ENCODE results near the gene USH1G.

Gene USH1G

DNA sequence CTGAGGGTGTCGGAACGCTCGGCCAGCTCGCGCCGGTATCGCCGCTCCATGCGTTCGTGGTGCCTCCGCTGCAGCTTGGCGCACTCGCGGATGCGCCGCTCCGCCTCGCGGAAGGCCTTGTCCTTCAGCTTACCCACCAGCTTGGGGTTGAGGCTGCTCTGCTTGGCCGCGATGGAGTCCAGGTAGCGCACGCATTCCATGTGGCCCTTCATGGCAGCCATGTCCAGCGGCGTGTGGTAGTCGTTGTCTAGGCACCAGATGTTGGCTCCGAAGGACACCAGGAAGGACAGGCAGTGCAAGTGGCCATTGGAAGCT lies 2.8 kb downstream of the USH1G start:
- Histone ChIP-seq H3K27ac (ENCODE audit: low read depth, low read length, poor library complexity, severe bottlenecking) (no peak overlapping the region), H3K4me3 (ENCODE audit: low read depth, low read length, poor library complexity, severe bottlenecking) (no peak overlapping the region), H3F3A (ENCODE audit: insufficient read depth, low read length) (no peaks in the 10 kb centered on the region), H3K27me3 (ENCODE audit: insufficient read depth, low read length) (peaks cover 7% of the 10 kb centered on the region; the same call in 1 of the 2 replicates), H3K4me1 (ENCODE audit: insufficient read depth, low read length, severe bottlenecking) (peaks cover 4% of the 10 kb centered on the region), H3K36me3 (ENCODE audit: insufficient read depth, low read length) (no peaks in the 10 kb centered on the region), H3K9ac (ENCODE audit: low read length) (no peak overlapping the region), H3K9me3 (ENCODE audit: low read length) (no peaks in the 10 kb centered on the region), H3K79me2 (ENCODE audit: insufficient read depth, low read length) (no peaks in the 10 kb centered on the region), H3K9me2 (ENCODE audit: low read depth, low read length) (no peaks in the 10 kb centered on the region), H4K20me1 (ENCODE audit: insufficient read depth, low read length) (no peaks in the 10 kb centered on the region), H3K4me2 (ENCODE audit: low read length) (no peak overlapping the region), H2AFZ (ENCODE audit: low read length) (no peak overlapping the region)
- TF ChIP-seq, protein P1, sequence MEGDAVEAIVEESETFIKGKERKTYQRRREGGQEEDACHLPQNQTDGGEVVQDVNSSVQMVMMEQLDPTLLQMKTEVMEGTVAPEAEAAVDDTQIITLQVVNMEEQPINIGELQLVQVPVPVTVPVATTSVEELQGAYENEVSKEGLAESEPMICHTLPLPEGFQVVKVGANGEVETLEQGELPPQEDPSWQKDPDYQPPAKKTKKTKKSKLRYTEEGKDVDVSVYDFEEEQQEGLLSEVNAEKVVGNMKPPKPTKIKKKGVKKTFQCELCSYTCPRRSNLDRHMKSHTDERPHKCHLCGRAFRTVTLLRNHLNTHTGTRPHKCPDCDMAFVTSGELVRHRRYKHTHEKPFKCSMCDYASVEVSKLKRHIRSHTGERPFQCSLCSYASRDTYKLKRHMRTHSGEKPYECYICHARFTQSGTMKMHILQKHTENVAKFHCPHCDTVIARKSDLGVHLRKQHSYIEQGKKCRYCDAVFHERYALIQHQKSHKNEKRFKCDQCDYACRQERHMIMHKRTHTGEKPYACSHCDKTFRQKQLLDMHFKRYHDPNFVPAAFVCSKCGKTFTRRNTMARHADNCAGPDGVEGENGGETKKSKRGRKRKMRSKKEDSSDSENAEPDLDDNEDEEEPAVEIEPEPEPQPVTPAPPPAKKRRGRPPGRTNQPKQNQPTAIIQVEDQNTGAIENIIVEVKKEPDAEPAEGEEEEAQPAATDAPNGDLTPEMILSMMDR (IDR thresholded peaks at IDR 0.05; ENCODE audit: low read length) = no peak

- Histone ChIP-seq H3K9ac (ENCODE audit: low read length) (no peak overlapping the region), H3K9me3 (ENCODE audit: low read length) (no peaks in the 10 kb centered on the region), H3F3A (ENCODE audit: insufficient read depth, low read length) (no peaks in the 10 kb centered on the region), H3K27ac (ENCODE audit: low read depth, low read length, poor library complexity, severe bottlenecking) (no peak overlapping the region), H3K27me3 (ENCODE audit: insufficient read depth, low read length) (peaks cover 10% of the 10 kb centered on the region; the same call in 1 of the 2 replicates), H3K4me2 (ENCODE audit: low read length) (no peak overlapping the region), H4K20me1 (ENCODE audit: insufficient read depth, low read length) (no peaks in the 10 kb centered on the region), H3K79me2 (ENCODE audit: insufficient read depth, low read length) (no peaks in the 10 kb centered on the region), H2AFZ (ENCODE audit: low read length) (no peak overlapping the region), H3K9me2 (ENCODE audit: low read depth, low read length) (no peaks in the 10 kb centered on the region), H3K4me3 (ENCODE audit: low read depth, low read length, poor library complexity, severe bottlenecking) (no peak overlapping the region), H3K4me1 (ENCODE audit: insufficient read depth, low read length, severe bottlenecking) (peaks cover 4% of the 10 kb centered on the region), H3K36me3 (ENCODE audit: insufficient read depth, low read length) (no peaks in the 10 kb centered on the region)
- TF ChIP-seq, protein P1 (IDR thresholded peaks at IDR 0.05; ENCODE audit: low read length) = peak; percentile 16; the same call in 1 of the 2 replicates
- no peak for TF ChIP-seq EZH2 (IDR thresholded peaks at IDR 0.05; ENCODE audit: borderline replicate concordance, low read length)
Measured at GRCh38 chr17:74919440-74920305, 3.4 kb downstream of the USH1G start.

DNA sequence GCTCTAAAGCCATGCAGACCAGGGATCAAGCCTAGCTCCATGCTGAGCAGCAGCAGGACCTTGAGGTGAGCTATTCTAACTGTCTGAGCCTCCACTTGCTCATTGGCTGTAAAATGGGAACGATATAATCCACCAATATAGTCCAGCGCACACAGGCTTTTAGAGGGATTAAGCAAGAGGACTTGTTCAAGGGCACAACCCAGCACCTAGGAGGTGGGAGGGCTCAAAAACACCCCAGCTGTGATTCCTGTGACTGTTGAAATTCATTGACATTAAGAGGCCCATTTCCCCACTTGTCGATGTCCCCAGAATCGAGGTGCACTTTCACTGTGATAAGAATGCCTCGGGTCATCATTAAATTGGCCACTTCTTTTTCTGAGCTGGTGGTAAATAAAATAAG lies 4.1 kb downstream of the USH1G start:
- Histone ChIP-seq H3K4me3 (ENCODE audit: low read depth, low read length, poor library complexity, severe bottlenecking) (no peak overlapping the region), H3K9ac (ENCODE audit: low read length) (no peak overlapping the region), H4K20me1 (ENCODE audit: insufficient read depth, low read length) (no peaks in the 10 kb centered on the region), H2AFZ (ENCODE audit: low read length) (no peak overlapping the region), H3K27ac (ENCODE audit: low read depth, low read length, poor library complexity, severe bottlenecking) (no peak overlapping the region), H3K9me3 (ENCODE audit: low read length) (no peaks in the 10 kb centered on the region), H3K4me1 (ENCODE audit: insufficient read depth, low read length, severe bottlenecking) (peaks cover 4% of the 10 kb centered on the region), H3K9me2 (ENCODE audit: low read depth, low read length) (no peaks in the 10 kb centered on the region), H3K27me3 (ENCODE audit: insufficient read depth, low read length) (peaks cover 10% of the 10 kb centered on the region; the same call in 1 of the 2 replicates), H3F3A (ENCODE audit: insufficient read depth, low read length) (no peaks in the 10 kb centered on the region), H3K36me3 (ENCODE audit: insufficient read depth, low read length) (no peaks in the 10 kb centered on the region), H3K79me2 (ENCODE audit: insufficient read depth, low read length) (no peaks in the 10 kb centered on the region), H3K4me2 (ENCODE audit: low read length) (no peak overlapping the region)
- no peak for TF ChIP-seq EZH2 (IDR thresholded peaks at IDR 0.05; ENCODE audit: borderline replicate concordance, low read length)
- TF ChIP-seq, protein P1 (IDR thresholded peaks at IDR 0.05; ENCODE audit: low read length) = no peak

Data from OCI-LY1 (cell line).